ENCODE data around the gene HELZ. TPM values are rescaled to one million over a fixed set of nuclear protein-coding genes. Genes with fewer than 3 reads are reported as not detected.

HELZ gene
- total and polyA plus RNA-seq, 2 of the 8 experiments (the other 6 are each of a cell fraction or from before 2014, with no cell fraction given), result 10.0 to 48.7 TPM

- TF ChIP-seq SIX5 (IDR thresholded peaks at IDR 0.05; ENCODE audit: low read depth, low read length), result no peak
- 0 out of 2 replicates have a peak, but pooled peaks have one; percentile 7 for TF ChIP-seq CEBPB (IDR thresholded peaks at IDR 0.05; ENCODE audit: low read depth, low read length)
- TF ChIP-seq TEAD4 (IDR thresholded peaks at IDR 0.05; ENCODE audit: low read depth, low read length), result no peak
- TF ChIP-seq TCF12 (IDR thresholded peaks at IDR 0.05; ENCODE audit: low read depth, low read length), result no peak
- TF ChIP-seq JUND (IDR thresholded peaks at IDR 0.05; ENCODE audit: low read length), result no peak
- TF ChIP-seq KDM1A (IDR thresholded peaks at IDR 0.05; ENCODE audit: borderline replicate concordance, low read length), result no peak
- no peak for TF ChIP-seq JUN (IDR thresholded peaks at IDR 0.05; ENCODE audit: low read depth, low read length)
- TF ChIP-seq CTCF (IDR thresholded peaks at IDR 0.05; ENCODE audit: control extremely low read depth in 1 of 3, insufficient read depth in 1 of 3, low read depth in 1 of 3, low read length in 3 of 3), result peak; percentile 81 to 90 (median 83)
- TF ChIP-seq SP4 (IDR thresholded peaks at IDR 0.05; ENCODE audit: low read length), result no peak
- no peak for TF ChIP-seq BACH1 (IDR thresholded peaks at IDR 0.05; ENCODE audit: low read length)
- TF ChIP-seq CHD1 (IDR thresholded peaks at IDR 0.05; ENCODE audit: low read depth, low read length), result no peak
- TF ChIP-seq SIRT6 (IDR thresholded peaks at IDR 0.05; ENCODE audit: low read length), result no peak
Observed at GRCh38 chr17:67293251-67294203, 48.5 kb upstream of the HELZ start (continued).
